ENCODE data around the gene DLEC1.
A peak's percentile ranks its signal among the peaks of the same experiment; 100 is the strongest.

The DLEC1 gene

GRCh38 chr3:38117748-38118420 lies 78.9 kb downstream of the DLEC1 start:
- Mint-ChIP-seq H3K4me1 (peaks cover 14% of the 10 kb centered on the region), H3K4me3 (no peak overlapping the region), H3K27me3 (no peaks in the 10 kb centered on the region), H3K9me3 (no peaks in the 10 kb centered on the region), H3K27ac (peak overlapping the region; percentile 44), H3K36me3 (ENCODE audit: low read depth) (peaks cover 3% of the 10 kb centered on the region)
- DNase-seq (peak; percentile 80), ATAC-seq (peak; percentile 76)

GRCh38 chr3:38118421-38119247 lies 79.6 kb downstream of the DLEC1 start:
- DNase-seq (no peak), ATAC-seq (no peak)
- H3K27me3 Mint-ChIP-seq = no peaks in the 10 kb centered on the region
- no peak overlapping the region for H3K4me3 Mint-ChIP-seq
- no peaks in the 10 kb centered on the region for H3K9me3 Mint-ChIP-seq
- H3K36me3 Mint-ChIP-seq (ENCODE audit: low read depth) = peaks cover 7% of the 10 kb centered on the region
- no peak overlapping the region for H3K27ac Mint-ChIP-seq
- peaks cover 19% of the 10 kb centered on the region for H3K4me1 Mint-ChIP-seq

GRCh38 chr3:38119248-38119544 lies 80.2 kb downstream of the DLEC1 start:
- H3K27me3 Mint-ChIP-seq = no peaks in the 10 kb centered on the region
- H3K9me3 Mint-ChIP-seq = no peaks in the 10 kb centered on the region
- peaks cover 19% of the 10 kb centered on the region for H3K4me1 Mint-ChIP-seq
- peaks cover 7% of the 10 kb centered on the region for H3K36me3 Mint-ChIP-seq (ENCODE audit: low read depth)
- no peak overlapping the region for H3K4me3 Mint-ChIP-seq
- no peak overlapping the region for H3K27ac Mint-ChIP-seq
- DNase-seq (no peak), ATAC-seq (no peak)

- ATAC-seq (no peak), DNase-seq (no peak)
- Mint-ChIP-seq H3K4me1 (peaks cover 19% of the 10 kb centered on the region), H3K9me3 (no peaks in the 10 kb centered on the region), H3K27me3 (no peaks in the 10 kb centered on the region), H3K27ac (no peak overlapping the region), H3K36me3 (ENCODE audit: low read depth) (peaks cover 15% of the 10 kb centered on the region), H3K4me3 (no peak overlapping the region)
Observed at GRCh38 chr3:38119821-38120692, 81.0 kb downstream of the DLEC1 start.

- H3K36me3 Mint-ChIP-seq (ENCODE audit: low read depth) = peaks cover 18% of the 10 kb centered on the region
- DNase-seq (no peak), ATAC-seq (no peak)
- H3K9me3 Mint-ChIP-seq = no peaks in the 10 kb centered on the region
- peak overlapping the region; percentile 0 for H3K27ac Mint-ChIP-seq
- H3K4me1 Mint-ChIP-seq = peaks cover 15% of the 10 kb centered on the region
- no peaks in the 10 kb centered on the region for H3K27me3 Mint-ChIP-seq
- H3K4me3 Mint-ChIP-seq = no peak overlapping the region
Observed at GRCh38 chr3:38120693-38121450, 81.9 kb downstream of the DLEC1 start.

GRCh38 chr3:38121451-38121831 lies 82.4 kb downstream of the DLEC1 start:
- peaks cover 18% of the 10 kb centered on the region for H3K36me3 Mint-ChIP-seq (ENCODE audit: low read depth)

GRCh38 chr3:38121832-38122461 lies 82.9 kb downstream of the DLEC1 start:
- H3K9me3 Mint-ChIP-seq = no peaks in the 10 kb centered on the region
- DNase-seq = no peak
- no peaks in the 10 kb centered on the region for H3K27me3 Mint-ChIP-seq
- peaks cover 18% of the 10 kb centered on the region for H3K36me3 Mint-ChIP-seq (ENCODE audit: low read depth)
- no peak overlapping the region for H3K27ac Mint-ChIP-seq
- no peak for ATAC-seq
- no peak overlapping the region for H3K4me3 Mint-ChIP-seq
- peaks cover 14% of the 10 kb centered on the region for H3K4me1 Mint-ChIP-seq

More at GRCh38 chr3:38121451-38121831, 82.4 kb downstream of the DLEC1 start:
- H3K27ac Mint-ChIP-seq = no peak overlapping the region
- no peaks in the 10 kb centered on the region for H3K27me3 Mint-ChIP-seq
- no peaks in the 10 kb centered on the region for H3K9me3 Mint-ChIP-seq
- H3K4me1 Mint-ChIP-seq = peaks cover 14% of the 10 kb centered on the region
- no peak overlapping the region for H3K4me3 Mint-ChIP-seq
- no peak for ATAC-seq
- no peak for DNase-seq

GRCh38 chr3:38122712-38123290 lies 83.8 kb downstream of the DLEC1 start:
- no peaks in the 10 kb centered on the region for H3K9me3 Mint-ChIP-seq
- ATAC-seq = peak; percentile 50
- DNase-seq = no peak

GRCh38 chr3:38124324-38125122 lies 85.5 kb downstream of the DLEC1 start:
- Mint-ChIP-seq H3K4me1 (peaks cover 14% of the 10 kb centered on the region), H3K27ac (no peak overlapping the region), H3K9me3 (no peaks in the 10 kb centered on the region), H3K27me3 (no peaks in the 10 kb centered on the region), H3K4me3 (no peak overlapping the region), H3K36me3 (ENCODE audit: low read depth) (peaks cover 25% of the 10 kb centered on the region)
- no peak for DNase-seq
- ATAC-seq = no peak

More at GRCh38 chr3:38122712-38123290, 83.8 kb downstream of the DLEC1 start:
- no peaks in the 10 kb centered on the region for H3K27me3 Mint-ChIP-seq
- peaks cover 23% of the 10 kb centered on the region for H3K36me3 Mint-ChIP-seq (ENCODE audit: low read depth)
- H3K4me1 Mint-ChIP-seq = peaks cover 14% of the 10 kb centered on the region
- no peak overlapping the region for H3K4me3 Mint-ChIP-seq
- H3K27ac Mint-ChIP-seq = peak overlapping the region; percentile 42

- ATAC-seq (no peak), DNase-seq (no peak)
- Mint-ChIP-seq H3K27me3 (no peaks in the 10 kb centered on the region), H3K27ac (no peak overlapping the region), H3K4me3 (no peak overlapping the region), H3K4me1 (peaks cover 14% of the 10 kb centered on the region), H3K9me3 (no peaks in the 10 kb centered on the region), H3K36me3 (ENCODE audit: low read depth) (peaks cover 30% of the 10 kb centered on the region)
Observed at GRCh38 chr3:38125305-38126120, 86.5 kb downstream of the DLEC1 start.

- H3K4me1 Mint-ChIP-seq = peaks cover 14% of the 10 kb centered on the region
- H3K4me3 Mint-ChIP-seq = no peak overlapping the region
- H3K27me3 Mint-ChIP-seq = no peaks in the 10 kb centered on the region
- H3K9me3 Mint-ChIP-seq = no peaks in the 10 kb centered on the region
- ATAC-seq (no peak), DNase-seq (no peak)
- peaks cover 37% of the 10 kb centered on the region for H3K36me3 Mint-ChIP-seq (ENCODE audit: low read depth)
- no peak overlapping the region for H3K27ac Mint-ChIP-seq
Observed at GRCh38 chr3:38126121-38126892, 87.3 kb downstream of the DLEC1 start.

All from activated naive CD8-positive, alpha-beta T cell treated with anti-CD3 and anti-CD28 coated beads, Interleukin-2, amount 50 U/mL, for 24 hours (primary cell).